Loucy (cell line): Measurements from ENCODE around the gene SLAIN1.

Source experiments
- H2AFZ ChIP-seq: fragments of 200-600 bp; sonication (generic); 2 replicates; pipeline ENCODE4 v1.6.0; 2016; ENCODE audit warnings: antibody characterized with exemption, mild to moderate bottlenecking, low read length, moderate library complexity
- H3F3A ChIP-seq: fragments of 200-600 bp; 2 replicates; pipeline ENCODE4 v1.6.0; 2016; ENCODE audit warnings: antibody characterized with exemption, low read depth, mild to moderate bottlenecking
- H3K27me3 ChIP-seq: fragments of 200-600 bp; sonication (generic); 2 replicates; pipeline ENCODE4 v1.6.1; 2014; ENCODE audit warnings: low read length, mild to moderate bottlenecking; ENCODE audit not compliant: insufficient read depth, poor library complexity, severe bottlenecking
- H3K36me3 ChIP-seq: fragments of 200-600 bp; sonication (generic); 2 replicates; pipeline ENCODE4 v1.6.1; 2016; ENCODE audit warnings: low read length; ENCODE audit not compliant: insufficient read depth
- H3K4me1 ChIP-seq: fragments of 200-600 bp; sonication (generic); 2 replicates; pipeline ENCODE4 v1.5.1; 2014; ENCODE audit warnings: low read length, mild to moderate bottlenecking; ENCODE audit not compliant: insufficient read depth, poor library complexity, severe bottlenecking
- H3K4me2 ChIP-seq: fragments of 200-600 bp; sonication (generic); 2 replicates; pipeline ENCODE4 v1.6.0; 2014; ENCODE audit warnings: antibody characterized with exemption, low read length, low read depth, mild to moderate bottlenecking; ENCODE audit not compliant: poor library complexity, severe bottlenecking
- H3K4me3 ChIP-seq: fragments of 200-600 bp; sonication (generic); 2 replicates; pipeline ENCODE4 v1.5.1; 2014; ENCODE audit warnings: low read length, mild to moderate bottlenecking, mixed read lengths; ENCODE audit not compliant: poor library complexity, severe bottlenecking
- H3K79me2 ChIP-seq: fragments of 200-600 bp; sonication (generic); 2 replicates; pipeline ENCODE4 v1.6.1; 2014; ENCODE audit warnings: low read length; ENCODE audit not compliant: insufficient read depth
- H3K9ac ChIP-seq: fragments of 200-600 bp; sonication (generic); 2 replicates; pipeline ENCODE4 v1.6.0; 2014; ENCODE audit warnings: mild to moderate bottlenecking, low read depth, low read length, moderate library complexity; ENCODE audit not compliant: poor library complexity, severe bottlenecking
- H3K9me2 ChIP-seq: fragments of 200-600 bp; sonication (generic); replicated peaks from 2 replicates; pipeline ENCODE4 v1.6.1; 2016; ENCODE audit warnings: low read depth, low read length, mixed read lengths
- H3K9me3 ChIP-seq: fragments of 200-600 bp; sonication (generic); 2 replicates; pipeline ENCODE4 v1.6.1; 2014; ENCODE audit warnings: mild to moderate bottlenecking, antibody characterized with exemption, low read length, low read depth; ENCODE audit not compliant: insufficient read depth
- H4K20me1 ChIP-seq: fragments of 200-600 bp; sonication (generic); 2 replicates; pipeline ENCODE4 v1.6.0; 2014; ENCODE audit warnings: antibody characterized with exemption, low read length, mild to moderate bottlenecking; ENCODE audit not compliant: insufficient read depth, poor library complexity, severe bottlenecking
- CTCF ChIP-seq: fragments of 200-600 bp; sonication (generic); conservative IDR thresholded peaks from 2 replicates; pipeline ENCODE4 v1.5.1; 2014; ENCODE audit warnings: mild to moderate bottlenecking, antibody characterized with exemption, low read length
- EZH2phosphoT487 ChIP-seq: fragments of 200-600 bp; IDR thresholded peaks from 2 replicates; pipeline ENCODE4 v1.6.1; 2018; ENCODE audit warnings: antibody characterized with exemption, mild to moderate bottlenecking, moderate library complexity, borderline replicate concordance

Gene SLAIN1

GRCh38 chr13:77781808-77782207 lies 84.3 kb downstream of the SLAIN1 start:
- no peaks in the 10 kb centered on the region for H3K79me2 ChIP-seq
- no peak overlapping the region for H2AFZ ChIP-seq
- no peaks in the 10 kb centered on the region for H3K9me2 ChIP-seq
- H3K4me1 ChIP-seq: peaks cover 10% of the 10 kb centered on the region
- no peak overlapping the region for H3K4me3 ChIP-seq
- H3K9ac ChIP-seq: no peak overlapping the region
- TF ChIP-seq CTCF (no peak), EZH2phosphoT487 (no peak)
- no peaks in the 10 kb centered on the region for H3K36me3 ChIP-seq
- no peak overlapping the region for H3K4me2 ChIP-seq
- H3K27me3 ChIP-seq: no peaks in the 10 kb centered on the region
- H3F3A ChIP-seq: 0 out of 2 replicates have a peak, but pooled peaks cover 2% of the 10 kb centered on the region
- H4K20me1 ChIP-seq: no peaks in the 10 kb centered on the region
- H3K9me3 ChIP-seq: no peaks in the 10 kb centered on the region

- H3K9me3 ChIP-seq: no peaks in the 10 kb centered on the region
- no peak for TF ChIP-seq EZH2phosphoT487
- TF ChIP-seq CTCF: no peak
- no peaks in the 10 kb centered on the region for H3K79me2 ChIP-seq
- H3K4me2 ChIP-seq: no peak overlapping the region
- peaks cover 9% of the 10 kb centered on the region for H3K4me1 ChIP-seq
- H3K4me3 ChIP-seq: no peak overlapping the region
- H3K9me2 ChIP-seq: no peaks in the 10 kb centered on the region
- no peak overlapping the region for H3K9ac ChIP-seq
- H4K20me1 ChIP-seq: no peaks in the 10 kb centered on the region
- 0 out of 2 replicates have a peak, but pooled peaks cover 2% of the 10 kb centered on the region for H3F3A ChIP-seq
- no peaks in the 10 kb centered on the region for H3K36me3 ChIP-seq
- H3K27me3 ChIP-seq: no peaks in the 10 kb centered on the region
- no peak overlapping the region for H2AFZ ChIP-seq
Measured at GRCh38 chr13:77784515-77784914, 87.0 kb downstream of the SLAIN1 start.

GRCh38 chr13:77786695-77787287 lies 89.3 kb downstream of the SLAIN1 start:
- Histone ChIP-seq H3K27me3 (no peaks in the 10 kb centered on the region), H3K79me2 (no peaks in the 10 kb centered on the region), H3K9ac (no peak overlapping the region), H3K4me3 (no peak overlapping the region), H3K9me3 (no peaks in the 10 kb centered on the region; the same call in 1 of the 2 replicates), H3F3A (no peaks in the 10 kb centered on the region), H3K36me3 (no peaks in the 10 kb centered on the region), H4K20me1 (no peaks in the 10 kb centered on the region), H2AFZ (no peak overlapping the region), H3K4me2 (no peak overlapping the region), H3K9me2 (no peaks in the 10 kb centered on the region), H3K4me1 (no peaks in the 10 kb centered on the region)
- TF ChIP-seq EZH2phosphoT487: no peak
- TF ChIP-seq CTCF: no peak
